ENCODE data around the gene VWA5B2.

The VWA5B2 gene

DNA sequence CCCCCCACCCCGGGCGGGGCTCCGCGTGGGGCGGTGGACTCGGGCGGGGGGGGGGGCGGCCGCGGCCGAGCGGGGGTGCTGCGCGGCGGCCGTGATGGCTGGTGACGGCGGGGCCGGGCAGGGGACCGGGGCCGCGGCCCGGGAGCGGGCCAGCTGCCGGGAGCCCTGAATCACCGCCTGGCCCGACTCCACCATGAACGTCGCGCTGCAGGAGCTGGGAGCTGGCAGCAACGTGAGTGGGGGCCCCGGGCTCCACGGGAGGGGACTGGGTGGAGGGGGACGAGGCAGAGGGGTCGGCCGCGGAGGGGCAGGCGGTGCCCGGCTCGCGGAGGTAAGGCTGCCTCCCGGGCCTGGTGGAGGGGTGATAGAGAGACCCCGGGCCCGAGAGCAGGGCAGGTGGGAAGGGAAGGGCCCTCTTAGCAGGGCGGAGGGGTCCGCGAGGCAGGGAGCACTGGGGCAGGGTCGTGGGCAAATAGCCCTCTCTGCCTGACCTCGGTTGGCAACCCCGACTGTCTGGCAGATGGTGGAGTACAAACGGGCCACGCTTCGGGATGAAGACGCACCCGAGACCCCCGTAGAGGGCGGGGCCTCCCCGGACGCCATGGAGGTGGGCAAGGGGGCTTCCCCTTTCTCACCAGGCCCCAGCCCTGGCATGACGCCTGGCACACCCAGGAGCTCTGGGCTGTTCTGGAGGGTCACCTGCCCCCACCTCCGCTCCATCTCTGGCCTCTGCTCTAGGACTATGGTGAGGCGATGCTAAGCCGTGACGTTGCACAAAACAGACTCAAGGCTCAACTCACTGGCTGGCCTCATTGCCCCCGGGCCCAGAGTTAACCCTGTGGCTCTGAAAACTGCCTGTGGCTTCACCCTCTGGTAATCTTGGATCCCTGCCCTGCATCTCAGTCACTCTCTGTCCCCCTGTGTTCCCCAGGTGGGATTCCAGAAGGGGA is 46.9 kb downstream of the VWA5B2 start, which contains the start of gene ECE2:
Gene ECE2, plus strand, starts transcription at position 62 of the 950 bp plus-strand sequence. Its CDS starts 132 bp downstream, at position 194.
- DNase-seq (ENCODE audit: low read depth): no peak
- TF ChIP-seq, protein P1, sequence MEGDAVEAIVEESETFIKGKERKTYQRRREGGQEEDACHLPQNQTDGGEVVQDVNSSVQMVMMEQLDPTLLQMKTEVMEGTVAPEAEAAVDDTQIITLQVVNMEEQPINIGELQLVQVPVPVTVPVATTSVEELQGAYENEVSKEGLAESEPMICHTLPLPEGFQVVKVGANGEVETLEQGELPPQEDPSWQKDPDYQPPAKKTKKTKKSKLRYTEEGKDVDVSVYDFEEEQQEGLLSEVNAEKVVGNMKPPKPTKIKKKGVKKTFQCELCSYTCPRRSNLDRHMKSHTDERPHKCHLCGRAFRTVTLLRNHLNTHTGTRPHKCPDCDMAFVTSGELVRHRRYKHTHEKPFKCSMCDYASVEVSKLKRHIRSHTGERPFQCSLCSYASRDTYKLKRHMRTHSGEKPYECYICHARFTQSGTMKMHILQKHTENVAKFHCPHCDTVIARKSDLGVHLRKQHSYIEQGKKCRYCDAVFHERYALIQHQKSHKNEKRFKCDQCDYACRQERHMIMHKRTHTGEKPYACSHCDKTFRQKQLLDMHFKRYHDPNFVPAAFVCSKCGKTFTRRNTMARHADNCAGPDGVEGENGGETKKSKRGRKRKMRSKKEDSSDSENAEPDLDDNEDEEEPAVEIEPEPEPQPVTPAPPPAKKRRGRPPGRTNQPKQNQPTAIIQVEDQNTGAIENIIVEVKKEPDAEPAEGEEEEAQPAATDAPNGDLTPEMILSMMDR (IDR thresholded peaks at IDR 0.05; ENCODE audit: control insufficient read depth, extremely low read depth, insufficient read depth): no peak
- H3K4me3 ChIP-seq (ENCODE audit: low read depth, low read length): no peak within 1 kb of the TSS

- H3K4me3 ChIP-seq (ENCODE audit: low read depth, low read length): no peak overlapping the region
- TF ChIP-seq, protein P1 (IDR thresholded peaks at IDR 0.05; ENCODE audit: control insufficient read depth, extremely low read depth, insufficient read depth): no peak
- no peak for DNase-seq (ENCODE audit: low read depth)
Observed at GRCh38 chr3:184277366-184277765, 48.0 kb downstream of the VWA5B2 start.

DNA sequence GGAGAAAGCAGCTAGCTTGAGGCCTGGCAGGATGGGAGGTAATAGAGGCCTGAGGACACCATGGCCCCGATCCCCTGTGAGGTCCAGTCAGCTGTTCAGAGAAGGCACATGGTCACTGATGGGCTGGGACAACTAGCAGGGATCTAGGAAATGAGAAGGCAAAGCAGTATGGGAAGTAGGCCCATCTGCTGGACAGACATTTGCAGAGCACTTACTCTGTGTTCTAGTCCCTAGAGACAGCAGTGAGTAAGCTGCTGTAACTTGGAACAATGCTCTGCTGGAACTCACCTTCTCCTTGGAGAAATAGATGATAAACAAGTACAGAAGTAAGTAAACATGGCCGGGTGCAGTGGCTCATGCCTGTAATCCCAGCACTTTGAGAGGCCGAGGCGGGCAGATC is 53.6 kb downstream of the VWA5B2 start:
- DNase-seq (ENCODE audit: low read depth): no peak
- TF ChIP-seq, protein P1 (IDR thresholded peaks at IDR 0.05; ENCODE audit: control insufficient read depth, extremely low read depth, insufficient read depth): no peak
- H3K4me3 ChIP-seq (ENCODE audit: low read depth, low read length): no peak overlapping the region

- TF ChIP-seq, protein P1 (IDR thresholded peaks at IDR 0.05; ENCODE audit: control insufficient read depth, extremely low read depth, insufficient read depth): no peak
- no peak for DNase-seq (ENCODE audit: low read depth)
- H3K4me3 ChIP-seq (ENCODE audit: low read depth, low read length): no peak overlapping the region
Observed at GRCh38 chr3:184283681-184284080, 54.3 kb downstream of the VWA5B2 start.

GRCh38 chr3:184284696-184285095 is 55.3 kb downstream of the VWA5B2 start:
- peak; percentile 69 for DNase-seq (ENCODE audit: low read depth)
- H3K4me3 ChIP-seq (ENCODE audit: low read depth, low read length): no peak overlapping the region
- TF ChIP-seq, protein P1 (IDR thresholded peaks at IDR 0.05; ENCODE audit: control insufficient read depth, extremely low read depth, insufficient read depth): peak; percentile 75

- DNase-seq (ENCODE audit: low read depth): peak; percentile 15
- TF ChIP-seq, protein P1 (IDR thresholded peaks at IDR 0.05; ENCODE audit: control insufficient read depth, extremely low read depth, insufficient read depth): peak; percentile 63
Observed at GRCh38 chr3:184289426-184289938, 60.1 kb downstream of the VWA5B2 start.

More at GRCh38 chr3:184289426-184289938, 60.1 kb downstream of the VWA5B2 start:
- H3K4me3 ChIP-seq (ENCODE audit: low read depth, low read length): no peak overlapping the region
